HG02588 (cell line): ENCODE results near the gene DDIT3.
A peak's percentile ranks its signal among the peaks of the same experiment; 100 is the strongest.
"Not testable (repeated sequence)": the region's sequence is repeated elsewhere in the genome, so short reads cannot be mapped to it uniquely, and the experiment has no call there.

Experiments
- ATAC-seq: cut with Tn5 transposase; IDR thresholded peaks from one replicate; pipeline ENCODE4 v1.9.1; 2021; ENCODE audit warnings: mild to moderate bottlenecking, moderate library complexity; ENCODE audit not compliant: unreplicated experiment

Gene DDIT3

DNA sequence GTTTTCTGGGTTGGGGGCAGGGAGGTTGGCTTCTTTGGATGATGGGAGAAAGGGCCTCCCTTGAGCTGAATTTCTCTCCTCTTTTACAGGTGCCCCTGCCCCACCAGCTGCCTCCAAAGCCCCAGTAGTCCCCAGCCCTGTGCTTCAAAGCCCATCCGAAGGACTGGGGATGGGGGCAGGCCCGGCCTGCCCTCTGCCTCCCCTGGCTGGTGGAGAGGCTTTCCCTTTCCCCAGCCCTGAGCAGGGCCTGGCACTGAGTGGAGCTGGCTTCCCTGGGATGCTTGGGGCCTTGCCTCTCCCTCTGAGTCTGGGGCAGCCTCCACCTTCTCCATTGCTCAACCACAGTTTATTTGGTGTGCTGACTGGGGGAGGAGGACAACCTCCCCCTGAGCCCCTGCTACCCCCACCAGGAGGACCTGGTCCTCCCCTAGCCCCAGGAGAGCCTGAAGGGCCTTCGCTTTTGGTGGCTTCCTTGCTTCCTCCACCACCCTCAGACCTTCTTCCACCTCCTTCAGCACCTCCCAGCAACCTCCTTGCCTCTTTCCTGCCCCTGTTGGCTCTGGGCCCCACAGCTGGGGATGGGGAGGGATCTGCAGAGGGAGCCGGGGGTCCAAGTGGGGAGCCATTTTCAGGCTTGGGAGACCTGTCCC lies 6.3 kb upstream of the DDIT3 start:
- no peak for ATAC-seq

DNA sequence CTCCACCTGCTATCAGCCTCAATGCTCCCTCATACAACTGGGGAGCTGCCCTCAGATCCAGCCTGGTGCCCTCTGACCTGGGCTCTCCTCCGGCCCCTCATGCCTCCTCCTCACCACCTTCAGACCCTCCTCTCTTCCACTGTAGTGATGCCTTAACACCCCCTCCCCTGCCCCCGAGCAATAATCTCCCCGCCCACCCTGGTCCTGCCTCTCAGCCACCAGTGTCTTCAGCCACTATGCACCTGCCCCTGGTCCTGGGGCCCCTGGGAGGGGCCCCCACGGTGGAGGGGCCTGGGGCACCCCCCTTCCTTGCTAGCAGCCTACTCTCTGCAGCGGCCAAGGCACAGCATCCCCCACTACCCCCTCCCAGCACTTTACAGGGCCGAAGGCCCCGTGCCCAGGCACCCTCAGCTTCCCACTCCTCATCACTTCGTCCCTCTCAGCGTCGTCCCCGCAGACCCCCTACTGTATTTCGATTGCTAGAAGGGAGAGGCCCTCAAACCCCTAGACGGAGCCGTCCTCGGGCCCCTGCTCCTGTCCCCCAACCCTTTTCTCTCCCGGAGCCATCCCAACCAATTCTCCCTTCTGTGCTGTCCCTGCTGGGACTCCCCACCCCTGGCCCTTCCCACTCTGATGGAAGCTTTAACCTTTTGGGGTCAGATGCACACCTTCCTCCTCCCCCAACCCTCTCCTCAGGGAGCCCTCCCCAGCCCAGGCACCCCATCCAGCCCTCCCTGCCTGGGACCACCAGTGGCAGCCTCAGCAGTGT lies 5.5 kb upstream of the DDIT3 start:
- ATAC-seq = no peak

DNA sequence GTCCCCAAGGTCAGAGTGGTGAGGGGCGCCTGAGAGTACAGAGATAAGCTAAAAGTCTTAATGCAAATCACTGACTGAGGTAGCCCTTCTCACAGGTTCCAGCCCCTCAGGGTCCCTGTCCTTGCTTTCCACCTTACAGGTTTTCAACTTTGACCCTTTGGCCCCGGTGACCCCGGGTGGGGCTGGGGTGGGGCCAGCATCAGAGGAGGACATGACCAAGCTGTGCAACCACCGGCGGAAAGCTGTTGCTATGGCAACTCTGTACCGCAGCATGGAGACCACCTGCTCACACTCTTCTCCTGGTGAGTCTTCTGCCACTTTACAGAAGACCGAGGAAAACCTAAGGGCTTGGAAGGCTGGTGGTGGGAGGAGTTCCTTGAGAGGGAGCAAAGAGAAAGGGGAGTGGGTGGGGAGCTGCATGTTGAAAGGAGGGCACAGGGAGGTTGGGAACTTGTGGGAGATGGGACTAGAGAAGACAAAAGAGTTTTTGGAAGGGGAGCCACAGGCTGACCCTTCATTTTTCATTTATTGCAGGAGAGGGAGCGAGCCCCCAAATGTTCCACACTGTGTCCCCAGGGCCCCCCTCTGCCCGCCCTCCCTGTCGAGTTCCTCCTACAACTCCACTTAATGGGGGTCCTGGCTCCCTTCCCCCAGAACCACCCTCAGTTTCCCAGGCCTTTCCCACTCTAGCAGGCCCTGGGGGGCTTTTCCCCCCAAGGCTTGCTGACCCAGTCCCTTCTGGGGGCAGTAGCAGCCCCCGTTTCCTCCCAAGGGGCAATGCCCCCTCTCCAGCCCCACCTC lies 4.7 kb upstream of the DDIT3 start:
- ATAC-seq = no peak

DNA sequence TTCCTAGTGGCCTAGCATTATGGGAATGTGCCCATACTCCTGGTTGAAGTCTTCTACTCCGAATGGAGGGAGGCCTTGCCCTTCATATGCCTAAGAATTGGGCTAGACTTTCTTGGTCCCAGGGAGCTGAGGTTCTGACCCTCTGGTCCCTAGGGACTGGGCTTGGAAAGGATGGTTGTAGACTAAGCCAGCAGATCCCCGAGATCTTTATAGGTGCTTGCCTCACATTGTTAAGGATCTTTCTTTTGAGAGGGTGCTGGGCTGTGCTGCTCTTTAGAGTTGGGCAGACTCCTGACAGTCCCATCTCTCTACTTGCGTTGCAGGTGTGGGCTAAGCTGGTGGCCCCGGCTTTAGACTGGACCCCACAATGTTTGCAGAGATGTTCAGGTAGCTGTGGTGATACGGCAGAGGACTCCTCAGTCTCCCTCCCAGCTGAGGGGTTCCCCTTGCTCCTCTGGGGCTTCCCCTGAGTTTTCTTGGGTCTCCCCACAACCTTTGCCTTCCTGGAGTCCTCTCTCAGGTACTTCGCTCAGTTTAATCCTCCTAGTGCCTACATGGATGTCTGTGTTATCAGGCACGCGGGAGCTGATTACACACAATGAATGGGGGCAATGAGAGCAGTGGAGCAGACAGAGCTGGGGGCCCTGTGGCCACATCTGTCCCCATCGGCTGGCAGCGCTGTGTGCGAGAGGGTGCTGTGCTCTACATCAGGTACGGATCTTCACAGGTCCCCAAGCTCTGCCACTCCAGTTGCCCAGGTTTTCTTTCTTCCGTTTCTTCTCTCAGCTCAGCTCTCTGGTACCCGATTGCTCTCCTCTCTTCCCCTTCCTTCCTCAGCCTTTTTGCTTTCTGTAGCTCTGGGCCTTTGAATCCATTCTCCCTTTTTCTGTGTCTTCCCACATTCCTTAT lies 3.6 kb upstream of the DDIT3 start:
- ATAC-seq = no peak

DNA sequence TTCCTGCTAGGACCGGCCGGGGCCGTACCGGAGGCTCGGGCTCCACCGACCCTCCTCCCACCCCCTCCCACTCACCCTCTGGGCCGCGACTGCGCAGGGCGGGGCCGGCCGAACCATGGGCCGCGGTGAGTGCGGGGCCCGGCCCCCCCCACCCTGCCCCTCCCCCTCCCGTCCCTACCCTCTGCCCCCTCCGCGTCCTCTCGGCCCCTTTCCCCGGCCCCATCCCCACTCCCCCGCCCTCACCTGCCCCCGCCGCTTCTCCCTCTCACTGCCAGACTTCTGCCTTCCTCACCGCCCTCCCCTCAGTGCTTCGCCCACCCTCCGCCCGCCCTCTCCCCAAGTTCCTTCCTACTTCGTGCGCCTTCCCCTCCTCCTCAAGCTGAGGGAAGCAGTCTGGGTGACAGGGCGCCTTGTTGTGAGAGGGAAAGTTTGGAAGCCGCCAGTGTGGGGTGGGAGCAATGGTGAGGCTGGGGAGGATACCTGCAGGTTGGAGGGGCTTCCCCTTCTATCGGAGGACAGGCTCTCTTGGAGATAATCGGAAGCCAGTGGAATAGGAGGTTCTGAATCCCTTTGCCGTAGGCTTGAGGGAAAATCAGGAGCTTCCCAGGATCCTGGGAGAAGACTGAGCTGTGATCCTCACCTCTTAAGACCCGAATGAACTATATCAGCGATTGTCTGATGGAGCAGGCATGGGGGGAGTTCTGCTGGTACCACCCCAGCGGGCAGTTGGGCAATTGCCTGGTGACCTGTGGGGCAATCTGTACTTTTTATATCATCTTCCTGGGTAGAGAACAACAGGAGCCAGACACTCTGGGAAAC lies 2.8 kb upstream of the DDIT3 start:
- no peak for ATAC-seq

DNA sequence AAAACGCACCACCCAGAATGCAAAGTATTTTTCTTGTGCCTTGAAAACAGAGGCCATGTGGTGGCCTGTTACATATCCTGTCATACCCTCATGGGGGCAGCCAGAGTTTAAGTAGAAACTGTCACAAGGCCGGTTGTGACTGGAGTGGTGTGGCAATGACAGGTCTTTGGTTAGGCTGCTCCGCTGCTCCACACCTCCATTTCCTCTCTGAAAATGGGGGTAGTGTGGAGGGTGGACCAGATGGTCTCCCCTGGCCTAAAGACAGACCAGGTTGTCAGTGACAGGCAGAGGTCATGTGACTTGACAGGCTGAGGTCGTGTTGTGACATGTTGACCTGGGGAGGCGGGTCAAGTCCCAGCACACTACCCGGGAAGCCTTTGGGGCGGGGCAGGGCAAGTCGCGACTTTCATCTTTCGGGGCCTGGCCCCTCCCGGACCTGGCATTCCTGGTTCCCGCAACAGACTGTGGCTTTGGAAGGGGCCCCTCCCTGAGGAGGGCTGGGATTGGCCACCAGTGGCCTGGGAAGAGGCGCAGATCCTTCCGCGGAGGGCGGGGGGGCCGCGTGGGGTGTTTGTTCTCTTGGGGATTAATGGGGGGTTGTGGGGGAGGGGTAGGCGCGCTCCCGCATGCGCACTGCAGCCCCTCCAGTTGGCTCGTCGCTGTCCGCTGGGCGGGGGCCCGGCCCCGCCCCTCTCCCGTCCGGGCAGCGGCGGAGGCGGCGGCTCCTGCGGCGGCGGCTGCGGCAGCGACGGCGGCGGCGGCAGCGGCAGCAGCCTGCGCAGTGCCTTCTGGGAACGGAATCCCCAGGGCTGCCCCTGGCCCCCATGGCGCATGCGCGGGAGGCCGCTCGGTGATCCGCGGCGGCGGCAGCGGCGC lies 1.9 kb upstream of the DDIT3 start, which contains the start of gene MBD6:
Gene MBD6, plus strand, starts transcription at position 814 of the 876 bp plus-strand sequence. CDS start 1,480 bp downstream, outside the sequence.
- peak; percentile 34 for ATAC-seq

DNA sequence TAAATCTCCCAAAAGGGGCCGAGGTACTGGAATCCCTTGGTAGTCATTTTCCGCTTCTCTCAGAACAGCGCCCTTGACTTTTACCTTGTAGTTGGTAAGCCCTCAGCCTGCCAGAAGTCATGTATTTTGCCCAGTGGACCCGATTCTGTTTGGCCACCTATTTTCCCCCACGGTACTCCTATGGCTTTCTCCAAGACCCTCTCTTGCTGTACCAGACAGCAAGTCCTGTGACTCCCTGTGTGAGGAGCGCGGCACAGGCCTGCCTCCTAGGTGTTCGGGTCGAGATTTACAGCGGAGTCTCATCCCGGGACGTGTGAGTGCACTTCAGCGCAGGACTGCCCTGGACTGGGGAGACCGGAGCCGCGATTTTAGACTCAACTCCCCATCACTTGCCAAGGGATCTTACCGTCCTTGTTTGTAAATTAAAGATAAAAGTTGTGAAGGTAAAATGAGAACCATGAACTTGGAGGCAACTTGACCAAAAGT lies 1.3 kb upstream of the DDIT3 start:
- ATAC-seq = no peak

DNA sequence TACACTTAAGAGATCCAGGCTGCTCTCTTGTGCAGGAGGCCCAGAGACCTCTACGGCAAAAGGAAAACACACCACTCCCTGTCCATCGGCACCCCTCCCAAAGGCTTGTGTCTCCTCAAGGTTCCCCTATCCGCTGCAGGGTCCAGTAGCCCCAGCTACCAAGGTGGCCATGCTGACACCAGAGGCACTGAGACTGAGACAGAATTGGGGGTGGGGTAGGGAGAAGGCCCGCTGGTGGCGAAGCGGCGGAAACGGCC lies 590 bp downstream of the DDIT3 start:
- peak; percentile 3 for ATAC-seq

DNA sequence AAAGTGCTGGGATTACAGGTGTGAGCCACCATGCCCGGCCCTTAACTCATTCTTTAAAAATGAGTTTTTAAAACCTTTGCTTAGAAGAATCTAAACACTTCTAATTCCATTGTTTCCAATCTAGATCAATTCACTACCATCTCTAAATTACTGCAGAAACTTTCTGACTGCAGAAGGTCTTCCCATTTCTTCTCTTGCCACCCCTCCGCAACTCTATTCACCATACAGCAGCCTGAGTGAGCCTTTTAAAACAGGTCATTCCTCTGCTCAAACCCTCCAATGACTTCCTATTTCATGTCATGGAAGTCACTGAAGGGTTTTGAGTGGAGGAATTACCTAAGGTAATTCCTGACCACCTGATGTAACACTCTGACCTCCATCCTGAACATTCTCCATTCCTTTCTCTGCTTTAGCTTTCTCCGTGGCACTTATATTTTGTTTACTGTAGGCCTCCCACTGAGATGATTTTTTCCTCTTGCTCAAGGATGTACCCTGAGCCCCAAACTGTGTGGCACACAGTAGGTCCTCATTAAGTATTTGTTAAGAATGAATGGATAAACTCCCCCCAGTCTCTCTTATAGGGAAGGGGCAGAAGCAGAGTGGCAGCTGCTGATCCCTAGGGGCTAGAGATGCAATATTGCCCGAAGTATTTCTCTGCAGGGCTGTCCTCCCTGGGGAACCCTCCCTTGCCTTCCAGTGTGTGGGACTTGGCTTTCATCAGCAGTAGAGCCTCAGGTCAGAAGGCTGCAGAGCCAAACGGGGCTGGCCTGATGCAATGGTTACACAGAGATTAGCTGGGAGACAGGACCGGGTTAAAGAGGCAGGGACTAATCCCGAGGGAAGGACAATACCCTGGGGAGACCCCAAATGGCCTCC lies 1.2 kb downstream of the DDIT3 start:
- ATAC-seq = no peak

DNA sequence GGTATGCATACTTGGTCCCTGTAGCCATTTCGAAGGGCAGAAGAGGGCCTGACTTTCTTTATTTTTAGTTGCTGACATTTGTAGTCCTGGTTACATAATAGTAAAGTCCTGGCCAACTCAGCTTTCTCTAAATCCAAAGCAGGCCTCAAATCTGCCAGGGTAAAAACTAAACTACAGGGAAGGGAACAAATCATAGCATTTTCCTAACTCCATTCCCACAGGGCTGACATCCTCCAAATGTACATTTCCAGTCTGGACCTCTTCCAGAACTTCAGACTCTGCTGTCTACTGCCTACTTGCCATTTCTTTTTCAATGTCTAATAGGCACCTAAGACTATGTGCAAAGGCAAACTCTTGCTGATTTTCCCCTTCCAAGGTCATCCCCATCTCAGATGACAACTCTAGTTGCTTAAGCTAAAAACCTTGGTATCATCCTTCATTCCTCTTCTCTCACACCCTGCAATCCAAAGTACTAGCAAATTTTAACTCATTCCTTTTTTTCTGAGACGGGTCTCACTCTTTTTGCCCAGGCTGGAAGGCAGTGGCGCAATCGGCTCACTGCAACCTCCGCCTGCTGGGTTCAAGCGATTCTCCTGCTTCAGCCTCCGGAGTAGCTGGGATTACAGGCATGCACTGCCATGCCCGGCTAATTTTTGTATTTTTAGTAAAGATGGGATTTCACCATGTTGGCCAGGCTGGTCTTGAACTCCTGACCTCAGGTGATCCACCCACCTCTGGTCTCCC lies 2.0 kb downstream of the DDIT3 start:
- ATAC-seq = no peak

DNA sequence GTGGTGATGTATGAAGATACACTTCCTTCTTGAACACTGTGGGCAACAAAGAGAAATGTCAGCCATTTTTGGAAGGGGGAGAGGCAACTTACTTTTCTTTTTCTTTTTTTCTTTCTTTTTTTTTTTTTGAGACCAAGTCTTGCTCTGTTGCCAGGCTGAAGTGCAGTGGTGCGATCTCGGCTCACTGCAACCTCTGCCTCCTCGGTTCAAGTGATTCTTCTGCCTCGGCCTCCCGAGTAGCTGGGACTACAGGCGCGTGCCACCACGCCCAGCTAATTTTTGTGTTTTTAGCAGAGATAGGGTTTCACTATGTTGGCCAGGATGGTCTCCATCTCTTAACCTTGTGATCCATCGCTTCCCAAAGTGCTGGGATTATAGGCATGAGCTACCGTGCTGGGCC lies 2.6 kb downstream of the DDIT3 start:
- ATAC-seq = not testable (repeated sequence)

DNA sequence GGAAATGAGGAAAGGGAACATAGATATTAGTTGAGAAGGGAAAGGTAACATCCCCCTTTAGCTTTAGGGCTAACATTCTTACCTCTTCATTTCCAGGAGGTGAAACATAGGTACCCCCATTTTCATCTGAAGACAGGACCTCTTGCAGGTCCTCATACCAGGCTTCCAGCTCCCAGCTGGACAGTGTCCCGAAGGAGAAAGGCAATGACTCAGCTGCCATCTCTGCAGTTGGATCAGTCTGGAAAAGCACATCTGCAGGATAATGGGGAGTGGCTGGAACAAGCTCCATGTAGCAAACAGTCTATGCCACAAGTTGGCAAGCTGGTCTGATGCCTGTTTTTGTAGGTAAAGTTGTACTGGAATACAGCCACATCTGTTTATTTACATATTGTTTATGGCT lies 3.1 kb downstream of the DDIT3 start:
- ATAC-seq = no peak

DNA sequence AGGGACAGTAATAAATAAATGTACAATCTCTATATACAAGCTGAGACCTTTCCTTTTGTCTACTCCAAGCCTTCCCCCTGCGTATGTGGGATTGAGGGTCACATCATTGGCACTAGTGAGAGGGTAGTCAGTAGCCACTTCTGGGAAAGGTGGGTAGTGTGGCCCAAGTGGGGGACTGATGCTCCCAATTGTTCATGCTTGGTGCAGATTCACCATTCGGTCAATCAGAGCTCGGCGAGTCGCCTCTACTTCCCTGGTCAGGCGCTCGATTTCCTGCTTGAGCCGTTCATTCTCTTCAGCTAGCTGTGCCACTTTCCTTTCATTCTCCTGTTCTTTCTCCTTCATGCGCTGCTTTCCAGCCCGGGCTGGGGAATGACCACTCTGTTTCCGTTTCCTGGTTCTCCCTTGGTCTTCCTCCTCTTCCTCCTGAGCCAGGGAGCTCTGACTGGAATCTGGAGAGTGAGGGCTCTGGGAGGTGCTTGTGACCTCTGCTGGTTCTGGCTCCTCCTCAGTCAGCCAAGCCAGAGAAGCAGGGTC lies 3.6 kb downstream of the DDIT3 start:
- no peak for ATAC-seq

DNA sequence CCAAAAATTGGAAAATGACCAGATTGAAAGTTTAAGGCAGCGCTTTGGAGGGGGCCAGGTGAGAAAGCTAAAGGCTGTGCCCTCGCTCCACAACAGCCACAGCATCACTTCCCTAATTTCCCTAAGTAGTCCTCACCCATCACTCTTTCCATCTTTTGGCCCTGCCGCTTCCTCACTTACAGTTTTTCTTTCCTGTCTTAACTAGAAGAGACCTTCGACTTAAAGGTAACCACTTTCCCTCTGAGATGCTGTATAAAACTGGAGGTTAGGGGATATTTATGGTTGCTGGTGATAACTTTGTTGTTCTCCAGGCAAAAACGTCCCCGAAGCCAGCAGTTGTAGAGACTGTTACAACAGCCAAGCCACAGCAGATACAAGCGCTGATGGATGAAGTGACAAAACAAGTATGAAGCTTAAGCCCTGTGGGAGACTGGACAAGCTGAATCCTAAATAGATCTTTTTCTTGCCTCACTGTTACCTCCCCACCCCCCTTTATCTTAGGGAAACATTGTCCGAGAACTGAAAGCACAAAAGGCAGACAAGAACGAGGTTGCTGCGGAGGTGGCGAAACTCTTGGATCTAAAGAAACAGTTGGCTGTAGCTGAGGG lies 4.3 kb downstream of the DDIT3 start:
- ATAC-seq = no peak

DNA sequence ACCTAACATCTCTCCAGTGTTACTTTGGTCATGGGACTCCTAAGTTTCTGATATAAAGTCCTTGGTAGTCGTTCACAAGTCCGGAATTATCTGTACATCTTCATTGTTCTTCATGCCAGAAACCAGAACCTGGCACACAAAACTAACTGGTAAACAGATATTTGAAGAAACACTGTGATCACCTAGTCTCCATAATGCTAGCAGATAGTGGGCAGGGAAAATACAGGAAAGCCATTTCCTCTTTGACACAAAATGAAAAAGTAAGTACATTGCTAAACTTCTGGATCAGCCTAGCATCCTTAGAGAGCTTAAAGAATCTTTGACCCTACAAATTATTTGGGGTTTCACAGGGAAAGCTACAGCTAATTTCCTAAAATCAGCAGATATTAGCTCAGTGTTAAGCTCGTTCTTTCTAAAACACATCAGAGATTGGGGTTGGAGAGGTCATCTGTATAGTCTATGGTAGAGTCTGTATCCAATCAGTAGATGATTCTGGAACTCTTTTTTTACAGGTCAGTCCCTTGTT lies 4.8 kb downstream of the DDIT3 start:
- ATAC-seq = no peak

DNA sequence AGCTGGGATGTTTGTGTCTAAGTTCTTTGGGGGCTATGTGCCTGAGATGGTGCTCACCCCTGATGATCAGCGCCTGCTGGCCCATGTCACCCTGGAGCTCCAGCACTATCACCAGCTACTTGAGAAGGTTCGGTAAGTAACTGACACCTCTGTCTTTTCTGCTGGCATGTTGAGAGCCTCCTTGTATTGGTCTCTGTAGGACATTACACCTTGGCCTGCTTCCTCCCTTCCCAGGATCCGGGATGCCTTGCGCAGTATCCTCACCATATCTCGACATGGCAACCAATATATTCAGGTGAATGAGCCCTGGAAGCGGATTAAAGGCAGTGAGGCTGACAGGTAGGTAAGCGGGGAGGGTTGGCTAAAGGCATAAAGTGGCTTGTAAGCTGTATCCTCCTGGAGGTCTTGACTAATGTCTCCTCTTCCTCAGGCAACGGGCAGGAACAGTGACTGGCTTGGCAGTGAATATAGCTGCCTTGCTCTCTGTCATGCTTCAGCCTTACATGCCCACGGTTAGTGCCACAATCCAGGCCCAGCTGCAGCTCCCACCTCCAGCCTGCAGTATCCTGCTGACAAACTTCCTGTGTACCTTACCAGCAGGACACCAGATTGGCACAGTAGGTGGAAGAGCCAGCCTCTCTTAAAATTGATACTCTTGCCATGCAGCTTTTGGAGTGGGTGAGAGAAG lies 5.5 kb downstream of the DDIT3 start:
- no peak for ATAC-seq
